Mesendoderm (in vitro differentiated cells): ENCODE data around the gene TMTC2.

Experiments
- DNase-seq: peaks from one replicate; pipeline ENCODE4 v3.0.0; 2013
- H2AK5ac ChIP-seq: 2 replicates; pipeline ENCODE4 v1.6.1; 2013; ENCODE audit warnings: low read length, inconsistent platforms
- H2BK120ac ChIP-seq: 2 replicates; pipeline ENCODE4 v1.6.1; 2013; ENCODE audit warnings: low read depth, mild to moderate bottlenecking, low read length, moderate library complexity, mixed read lengths
- H2BK15ac ChIP-seq: replicated peaks from 2 replicates; pipeline ENCODE4 v1.6.1; 2013; ENCODE audit warnings: low read depth, mild to moderate bottlenecking, moderate library complexity
- H2BK5ac ChIP-seq: 2 replicates; pipeline ENCODE4 v1.6.1; 2013; ENCODE audit warnings: low read length, inconsistent platforms
- H3K18ac ChIP-seq: 2 replicates; pipeline ENCODE4 v1.6.1; 2013; ENCODE audit warnings: mild to moderate bottlenecking, low read length, mixed read lengths
- H3K23ac ChIP-seq: one replicate; pipeline ENCODE4 v1.6.1; 2013; ENCODE audit warnings: low read length
- H3K27ac ChIP-seq: 2 replicates; pipeline ENCODE4 v1.5.1; 2013; ENCODE audit warnings: low read depth, mild to moderate bottlenecking, inconsistent platforms, low read length, moderate library complexity
- H3K27me3 ChIP-seq: 2 replicates; pipeline ENCODE4 v1.6.1; 2013; ENCODE audit warnings: low read length, control low read depth, mild to moderate bottlenecking, inconsistent platforms; ENCODE audit not compliant: insufficient read depth, poor library complexity
- H3K36me3 ChIP-seq: 2 replicates; pipeline ENCODE4 v1.6.1; 2013; ENCODE audit warnings: low read length, inconsistent platforms; ENCODE audit not compliant: control insufficient read depth, insufficient read depth
- H3K4ac ChIP-seq: one replicate; pipeline ENCODE4 v1.6.1; 2013; ENCODE audit warnings: low read depth, mild to moderate bottlenecking, low read length, moderate library complexity
- H3K4me1 ChIP-seq: 2 replicates; pipeline ENCODE4 v1.6.1; 2013; ENCODE audit warnings: low read depth, low read length, inconsistent platforms; ENCODE audit not compliant: control insufficient read depth
- H3K4me2 ChIP-seq: 2 replicates; pipeline ENCODE4 v1.6.1; 2013; ENCODE audit warnings: low read length
- H3K4me3 ChIP-seq: 2 replicates; pipeline ENCODE4 v1.5.1; 2013; ENCODE audit warnings: mild to moderate bottlenecking, low read length
- H3K56ac ChIP-seq: one replicate; pipeline ENCODE4 v1.6.1; 2013; ENCODE audit warnings: low read length
- H3K79me1 ChIP-seq: 2 replicates; pipeline ENCODE4 v1.6.1; 2013; ENCODE audit warnings: low read length, inconsistent platforms
- H3K79me2 ChIP-seq: 2 replicates; pipeline ENCODE4 v1.6.1; 2013; ENCODE audit warnings: mild to moderate bottlenecking, low read length; ENCODE audit not compliant: control insufficient read depth, insufficient read depth
- H3K9ac ChIP-seq: 2 replicates; pipeline ENCODE4 v1.6.1; 2013; ENCODE audit warnings: low read length, inconsistent platforms
- H4K5ac ChIP-seq: one replicate; pipeline ENCODE4 v1.6.1; 2013; ENCODE audit warnings: low read length
- H4K8ac ChIP-seq: one replicate; pipeline ENCODE4 v1.6.1; 2013; ENCODE audit warnings: low read depth, mild to moderate bottlenecking, control low read depth, low read length, moderate library complexity
- WGBS: extraction: QIAGEN DNeasy Blood & Tissue Kit; methylation state at CpG from one replicate; pipeline ENCODE4 v1.1.7; 2013; ENCODE audit warnings: low lambda C conversion rate, missing lambda C conversion rate; ENCODE audit not compliant: insufficient coverage; ENCODE audit errors: extremely low coverage; 5-methylcytosine and 5-hydroxymethylcytosine counted together

Gene TMTC2

GRCh38 chr12:82721726-82722125 is 35.0 kb downstream of the TMTC2 start:
- Histone ChIP-seq H3K4me3 (no peak overlapping the region), H3K18ac (no peak overlapping the region), H2BK15ac (no peak overlapping the region), H2AK5ac (no peak overlapping the region), H4K8ac (no peak overlapping the region), H3K4me2 (no peak overlapping the region), H4K5ac (no peak overlapping the region), H3K36me3 (no peaks in the 10 kb centered on the region), H3K56ac (no peak overlapping the region), H3K4me1 (no peaks in the 10 kb centered on the region), H3K23ac (no peak overlapping the region), H2BK120ac (no peak overlapping the region), H3K9ac (no peak overlapping the region), H3K79me1 (peaks cover 2% of the 10 kb centered on the region), H3K4ac (no peak overlapping the region), H3K27me3 (no peaks in the 10 kb centered on the region), H3K27ac (no peak overlapping the region), H3K79me2 (no peaks in the 10 kb centered on the region), H2BK5ac (no peak overlapping the region)
- WGBS = no CpG with 5 or more reads among the region's 1 CpG
- no peak for DNase-seq

DNA sequence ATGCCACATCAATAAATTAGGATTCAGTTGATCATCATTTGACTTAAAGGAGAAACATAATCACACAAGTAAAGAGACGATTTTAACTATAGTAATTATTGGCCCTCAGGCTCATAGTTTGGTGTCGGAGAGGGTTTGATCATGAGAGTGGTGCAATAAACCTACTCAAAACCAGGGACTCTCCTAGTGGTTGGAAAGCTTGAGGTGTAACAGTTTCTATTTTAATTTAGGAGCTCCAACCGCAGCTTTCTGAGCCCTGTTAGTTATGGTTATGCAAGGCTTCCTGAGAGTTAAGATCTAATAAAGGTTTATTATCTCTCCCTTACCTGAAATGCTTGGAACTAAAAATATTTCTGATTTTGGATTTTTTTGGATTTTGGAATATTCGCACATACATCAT is 36.4 kb downstream of the TMTC2 start:
- no peak overlapping the region for H2BK5ac ChIP-seq
- no peak overlapping the region for H3K9ac ChIP-seq
- no CpG with 5 or more reads among the region's 4 CpGs for WGBS
- no peak for DNase-seq
- H3K27me3 ChIP-seq = no peaks in the 10 kb centered on the region
- no peak overlapping the region for H2BK120ac ChIP-seq
- H2AK5ac ChIP-seq = no peak overlapping the region
- H4K8ac ChIP-seq = no peak overlapping the region
- peak overlapping the region; percentile 36 for H2BK15ac ChIP-seq
- no peak overlapping the region for H3K56ac ChIP-seq
- H3K36me3 ChIP-seq = no peaks in the 10 kb centered on the region
- H3K79me2 ChIP-seq = no peaks in the 10 kb centered on the region
- no peaks in the 10 kb centered on the region for H3K4me1 ChIP-seq
- H3K27ac ChIP-seq = no peak overlapping the region
- no peak overlapping the region for H4K5ac ChIP-seq
- H3K4me3 ChIP-seq = no peak overlapping the region
- H3K18ac ChIP-seq = peak overlapping the region; percentile 68
- no peak overlapping the region for H3K4me2 ChIP-seq
- H3K23ac ChIP-seq = no peak overlapping the region
- peaks cover 2% of the 10 kb centered on the region for H3K79me1 ChIP-seq
- no peak overlapping the region for H3K4ac ChIP-seq

DNA sequence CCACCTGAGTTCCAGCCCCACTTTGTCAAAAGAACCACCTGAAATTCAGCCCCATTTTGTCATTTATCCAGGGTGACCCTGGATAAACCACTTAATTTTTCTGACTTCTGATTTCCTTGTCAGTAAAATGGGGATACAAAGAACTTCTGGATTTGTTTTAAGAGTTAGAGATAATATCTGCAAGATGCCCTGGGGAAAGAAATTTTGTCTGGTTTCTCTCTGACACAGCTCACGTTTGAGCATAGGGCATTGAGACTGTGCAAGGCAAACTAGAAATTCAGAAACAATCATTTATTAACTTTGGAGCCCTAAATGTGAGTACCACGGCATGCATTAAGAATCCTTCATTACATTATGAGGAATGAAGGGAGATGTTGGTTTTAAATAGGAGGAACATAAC is 37.2 kb downstream of the TMTC2 start:
- Histone ChIP-seq H2BK5ac (no peak overlapping the region), H3K27ac (no peak overlapping the region), H3K4me3 (no peak overlapping the region), H3K9ac (no peak overlapping the region), H3K36me3 (no peaks in the 10 kb centered on the region), H3K27me3 (no peaks in the 10 kb centered on the region), H3K4me1 (no peaks in the 10 kb centered on the region), H3K23ac (no peak overlapping the region), H3K56ac (no peak overlapping the region), H4K5ac (no peak overlapping the region), H3K18ac (peak overlapping the region; percentile 25), H3K4me2 (no peak overlapping the region), H3K79me2 (no peaks in the 10 kb centered on the region), H2BK120ac (no peak overlapping the region), H3K79me1 (peaks cover 2% of the 10 kb centered on the region), H2BK15ac (peak overlapping the region; percentile 94), H3K4ac (no peak overlapping the region), H2AK5ac (no peak overlapping the region), H4K8ac (no peak overlapping the region)
- no peak for DNase-seq
- WGBS = no CpG with 5 or more reads among the region's 2 CpGs

DNA sequence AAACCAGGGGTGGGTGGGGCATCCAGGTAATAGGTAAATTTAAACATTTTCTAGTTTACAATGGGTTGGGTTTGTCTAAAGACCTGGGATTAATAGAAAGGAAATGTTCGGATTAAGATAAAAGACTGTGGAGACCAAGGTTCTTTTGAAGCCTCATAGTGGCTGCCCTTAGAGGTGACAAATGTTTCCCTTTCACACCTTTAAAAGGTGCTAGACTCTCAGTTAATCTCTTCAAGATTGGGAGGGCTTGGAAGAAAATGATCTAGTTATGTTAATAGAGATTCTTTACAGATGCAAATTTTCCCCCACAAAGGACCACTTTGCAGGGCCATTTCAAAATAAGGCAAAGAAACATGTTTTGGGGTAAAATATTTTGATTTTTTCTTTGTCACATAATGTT is 39.0 kb downstream of the TMTC2 start:
- H3K36me3 ChIP-seq = no peaks in the 10 kb centered on the region
- no CpG with 5 or more reads among the region's 1 CpG for WGBS
- H3K56ac ChIP-seq = peak overlapping the region; percentile 10
- no peak overlapping the region for H2AK5ac ChIP-seq
- H2BK120ac ChIP-seq = no peak overlapping the region
- peak; percentile 92 for DNase-seq
- H3K18ac ChIP-seq = no peak overlapping the region
- no peak overlapping the region for H3K9ac ChIP-seq
- no peaks in the 10 kb centered on the region for H3K27me3 ChIP-seq
- H3K4me2 ChIP-seq = no peak overlapping the region
- H4K8ac ChIP-seq = no peak overlapping the region
- H3K23ac ChIP-seq = no peak overlapping the region
- H2BK15ac ChIP-seq = no peak overlapping the region
- H3K79me1 ChIP-seq = peaks cover 2% of the 10 kb centered on the region
- H3K4ac ChIP-seq = no peak overlapping the region
- no peaks in the 10 kb centered on the region for H3K79me2 ChIP-seq
- H4K5ac ChIP-seq = no peak overlapping the region
- H2BK5ac ChIP-seq = no peak overlapping the region
- H3K4me1 ChIP-seq = no peaks in the 10 kb centered on the region
- no peak overlapping the region for H3K4me3 ChIP-seq
- peak overlapping the region; percentile 83 for H3K27ac ChIP-seq

- DNase-seq = no peak
- Histone ChIP-seq H3K4me3 (no peak overlapping the region), H3K18ac (peak overlapping the region; percentile 8), H3K4me1 (no peaks in the 10 kb centered on the region), H3K4me2 (no peak overlapping the region), H3K27me3 (no peaks in the 10 kb centered on the region), H3K36me3 (no peaks in the 10 kb centered on the region), H2BK15ac (no peak overlapping the region), H4K5ac (no peak overlapping the region), H2BK5ac (no peak overlapping the region), H3K9ac (no peak overlapping the region), H2AK5ac (no peak overlapping the region), H3K27ac (no peak overlapping the region), H2BK120ac (no peak overlapping the region), H3K56ac (no peak overlapping the region), H3K23ac (no peak overlapping the region), H4K8ac (no peak overlapping the region), H3K79me2 (no peaks in the 10 kb centered on the region), H3K79me1 (peaks cover 2% of the 10 kb centered on the region), H3K4ac (no peak overlapping the region)
- no CpG with 5 or more reads among the region's 2 CpGs for WGBS
These were observed 41.2 kb downstream of the TMTC2 start for GRCh38 chr12:82727886-82728285.

DNA sequence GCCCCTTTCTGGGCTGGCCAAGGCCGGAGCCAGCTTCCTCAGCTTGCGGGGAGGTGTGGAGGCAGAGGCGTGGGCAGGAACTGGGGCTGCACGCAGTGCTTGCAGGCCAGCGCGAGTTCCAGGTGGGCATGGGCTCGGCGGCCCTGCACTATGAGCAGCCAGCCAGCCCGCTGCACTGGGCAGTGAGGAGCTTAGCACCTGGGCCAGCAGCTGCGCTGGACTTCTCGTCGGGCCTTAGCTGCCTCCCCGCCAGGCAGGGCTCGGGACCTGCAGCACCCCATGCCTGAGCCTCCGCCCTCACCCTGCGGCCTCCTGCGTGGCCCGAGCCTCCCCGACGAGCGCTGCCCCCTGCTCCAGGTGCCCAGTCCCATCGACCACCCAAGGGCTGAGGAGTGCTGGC is 42.0 kb downstream of the TMTC2 start:
- H3K56ac ChIP-seq = no peak overlapping the region
- no peak overlapping the region for H3K4me2 ChIP-seq
- H3K79me2 ChIP-seq = no peaks in the 10 kb centered on the region
- no peak overlapping the region for H4K5ac ChIP-seq
- no peaks in the 10 kb centered on the region for H3K4me1 ChIP-seq
- H3K18ac ChIP-seq = no peak overlapping the region
- no peaks in the 10 kb centered on the region for H3K79me1 ChIP-seq
- H2BK15ac ChIP-seq = no peak overlapping the region
- H3K36me3 ChIP-seq = no peaks in the 10 kb centered on the region
- no peak overlapping the region for H4K8ac ChIP-seq
- no peak overlapping the region for H2BK5ac ChIP-seq
- no CpG with 5 or more reads among the region's 22 CpGs for WGBS
- no peaks in the 10 kb centered on the region for H3K27me3 ChIP-seq
- H2AK5ac ChIP-seq = no peak overlapping the region
- H2BK120ac ChIP-seq = no peak overlapping the region
- no peak overlapping the region for H3K23ac ChIP-seq
- no peak overlapping the region for H3K27ac ChIP-seq
- no peak overlapping the region for H3K4me3 ChIP-seq
- no peak overlapping the region for H3K9ac ChIP-seq
- H3K4ac ChIP-seq = no peak overlapping the region
- no peak for DNase-seq
